Activated CD4-positive, alpha-beta memory T cell treated with anti-CD3 and anti-CD28 coated beads for 36 hours (primary cell): ENCODE results near the gene IFIT2. TPM values are rescaled to one million over a fixed set of nuclear protein-coding genes. Genes with fewer than 3 reads are reported as not detected.

ENCODE experiments used
- CTCF ChIA-PET: fragments of 350-600 bp; sonication (Branson Sonifier 250); formaldehyde crosslinking; loops from one replicate; lab custom pipeline; 2021; ENCODE audit warnings: antibody characterized with exemption, inconsistent platforms; lab: Charles Lee
- POLR2A ChIA-PET: fragments of 350-600 bp; sonication (Branson Sonifier 250); formaldehyde crosslinking; loops from one replicate; lab custom pipeline; 2021; ENCODE audit warnings: antibody characterized with exemption; lab: Charles Lee
- DNase-seq: peaks from one replicate; pipeline ENCODE4 v3.0.0-alpha.2; 2020
- H3K27ac Mint-ChIP-seq: one replicate; pipeline ENCODE4 v1.8.0; 2021; ENCODE audit warnings: mixed read lengths
- H3K27me3 Mint-ChIP-seq: one replicate; pipeline ENCODE4 v1.8.0; 2021; ENCODE audit warnings: mixed read lengths
- H3K36me3 Mint-ChIP-seq: one replicate; pipeline ENCODE4 v1.8.0; 2021; ENCODE audit warnings: mixed read lengths
- H3K4me1 Mint-ChIP-seq: one replicate; pipeline ENCODE4 v1.8.0; 2021; ENCODE audit warnings: low read depth, mixed read lengths
- H3K4me3 Mint-ChIP-seq: one replicate; pipeline ENCODE4 v1.8.0; 2021; ENCODE audit warnings: mild to moderate bottlenecking, mixed read lengths
- H3K9me3 Mint-ChIP-seq: one replicate; pipeline ENCODE4 v1.8.0; 2021; ENCODE audit warnings: mixed read lengths
- intact Hi-C: fragments of 100-400 bp; cut with micrococcal nuclease; formaldehyde crosslinking; loops from one replicate; pipeline ENCODE4 v1.15.1; 2023
- total RNA-seq, 2 experiments: library from RNA; stranded (reverse); gene quantifications; one replicate each; pipeline ENCODE4 v1.2.3, GENCODE V29; 2021

The IFIT2 gene
- total RNA-seq, 2 experiments from 2014 or later: 26.6 to 27.7 TPM

GRCh38 chr10:89332123-89332633 lies 30.3 kb downstream of the IFIT2 start:
- Mint-ChIP-seq H3K4me3 (peak overlapping the region; percentile 64), H3K27ac (peak overlapping the region; percentile 46), H3K36me3 (no peaks in the 10 kb centered on the region), H3K4me1 (peaks cover 63% of the 10 kb centered on the region), H3K9me3 (no peaks in the 10 kb centered on the region), H3K27me3 (peaks cover 20% of the 10 kb centered on the region)
- POLR2A ChIA-PET: interaction anchor here (0.6 to 1.4 kb wide), 4 partner anchors 14 to 80 kb away, joined by 3 to 7 read pairs (median 3); partner anchors contain the start of gene IFIT2
- DNase-seq: peak; percentile 37
- CTCF ChIA-PET: interaction anchor here (0.5 to 1.6 kb wide), 7 partner anchors 17 to 759 kb away, joined by 3 to 6 read pairs (median 3); partner anchors contain the start of genes FAS, IFIT1 and IFIT5
- intact Hi-C loops: loop anchor here (1.0 kb wide), 1 partner anchor 473 kb away; no protein-coding TSS in a partner anchor

- intact Hi-C loops: no loop called here
- POLR2A ChIA-PET: no interaction called here
- Mint-ChIP-seq H3K4me1 (peaks cover 57% of the 10 kb centered on the region), H3K4me3 (no peak overlapping the region), H3K27ac (no peak overlapping the region), H3K9me3 (no peaks in the 10 kb centered on the region), H3K27me3 (peaks cover 20% of the 10 kb centered on the region), H3K36me3 (peaks cover 10% of the 10 kb centered on the region)
- no peak for DNase-seq
- CTCF ChIA-PET: interaction anchor here (0.8 kb wide), 1 partner anchor 306 kb away, joined by 3 read pairs; no protein-coding TSS in a partner anchor
Measured at GRCh38 chr10:89335226-89335625, 33.4 kb downstream of the IFIT2 start.

GRCh38 chr10:89336241-89336640 lies 34.4 kb downstream of the IFIT2 start:
- DNase-seq: no peak
- Mint-ChIP-seq H3K27me3 (peaks cover 20% of the 10 kb centered on the region), H3K36me3 (peaks cover 14% of the 10 kb centered on the region), H3K27ac (no peak overlapping the region), H3K9me3 (no peaks in the 10 kb centered on the region), H3K4me1 (peaks cover 51% of the 10 kb centered on the region), H3K4me3 (no peak overlapping the region)
- intact Hi-C loops: no loop called here
- POLR2A ChIA-PET: no interaction called here
- CTCF ChIA-PET: no interaction called here

- CTCF ChIA-PET: no interaction called here
- Mint-ChIP-seq H3K9me3 (no peaks in the 10 kb centered on the region), H3K27ac (peak overlapping the region; percentile 45), H3K27me3 (peaks cover 20% of the 10 kb centered on the region), H3K36me3 (peaks cover 14% of the 10 kb centered on the region), H3K4me1 (peaks cover 40% of the 10 kb centered on the region), H3K4me3 (no peak overlapping the region)
- POLR2A ChIA-PET: interaction anchor here (1.4 kb wide), 1 partner anchor 76 kb away, joined by 3 read pairs; the partner anchor contains the start of gene IFIT5
- DNase-seq: peak; percentile 71
- intact Hi-C loops: no loop called here
Measured at GRCh38 chr10:89337484-89337883, 35.6 kb downstream of the IFIT2 start.

GRCh38 chr10:89338713-89339112 lies 36.9 kb downstream of the IFIT2 start:
- H3K27me3 Mint-ChIP-seq: peaks cover 19% of the 10 kb centered on the region
- peaks cover 28% of the 10 kb centered on the region for H3K4me1 Mint-ChIP-seq
- DNase-seq: no peak
- H3K27ac Mint-ChIP-seq: no peak overlapping the region
- POLR2A ChIA-PET: no interaction called here
- intact Hi-C loops: no loop called here
- H3K9me3 Mint-ChIP-seq: no peaks in the 10 kb centered on the region
- CTCF ChIA-PET: no interaction called here
- no peak overlapping the region for H3K4me3 Mint-ChIP-seq
- H3K36me3 Mint-ChIP-seq: peaks cover 14% of the 10 kb centered on the region

DNA sequence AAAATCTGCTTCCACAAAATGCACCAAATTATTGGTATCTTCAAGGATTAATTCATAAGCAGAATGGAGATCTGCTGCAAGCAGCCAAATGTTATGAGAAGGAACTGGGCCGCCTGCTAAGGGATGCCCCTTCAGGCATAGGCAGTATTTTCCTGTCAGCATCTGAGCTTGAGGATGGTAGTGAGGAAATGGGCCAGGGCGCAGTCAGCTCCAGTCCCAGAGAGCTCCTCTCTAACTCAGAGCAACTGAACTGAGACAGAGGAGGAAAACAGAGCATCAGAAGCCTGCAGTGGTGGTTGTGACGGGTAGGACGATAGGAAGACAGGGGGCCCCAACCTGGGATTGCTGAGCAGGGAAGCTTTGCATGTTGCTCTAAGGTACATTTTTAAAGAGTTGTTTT lies 38.0 kb downstream of the IFIT2 start:
- Mint-ChIP-seq H3K36me3 (peaks cover 14% of the 10 kb centered on the region), H3K27ac (no peak overlapping the region), H3K4me1 (peaks cover 21% of the 10 kb centered on the region), H3K9me3 (no peaks in the 10 kb centered on the region), H3K4me3 (no peak overlapping the region), H3K27me3 (peaks cover 20% of the 10 kb centered on the region)
- ChIA-PET CTCF (no interaction called here), POLR2A (no interaction called here)
- no peak for DNase-seq
- intact Hi-C loops: no loop called here

- Mint-ChIP-seq H3K9me3 (no peaks in the 10 kb centered on the region), H3K27me3 (peaks cover 13% of the 10 kb centered on the region), H3K36me3 (peaks cover 14% of the 10 kb centered on the region), H3K27ac (no peak overlapping the region), H3K4me3 (no peak overlapping the region), H3K4me1 (peaks cover 11% of the 10 kb centered on the region)
- no peak for DNase-seq
- ChIA-PET CTCF (no interaction called here), POLR2A (no interaction called here)
- intact Hi-C loops: no loop called here
Measured at GRCh38 chr10:89341649-89342048, 39.8 kb downstream of the IFIT2 start.

- no peak overlapping the region for H3K4me3 Mint-ChIP-seq
- H3K27ac Mint-ChIP-seq: no peak overlapping the region
- H3K27me3 Mint-ChIP-seq: peaks cover 13% of the 10 kb centered on the region
- DNase-seq: no peak
- CTCF ChIA-PET: no interaction called here
- POLR2A ChIA-PET: no interaction called here
- H3K9me3 Mint-ChIP-seq: no peaks in the 10 kb centered on the region
- H3K4me1 Mint-ChIP-seq: peaks cover 5% of the 10 kb centered on the region
- peaks cover 14% of the 10 kb centered on the region for H3K36me3 Mint-ChIP-seq
- intact Hi-C loops: no loop called here
Measured at GRCh38 chr10:89342206-89342958, 40.5 kb downstream of the IFIT2 start.

GRCh38 chr10:89343089-89343767 lies 41.4 kb downstream of the IFIT2 start:
- Mint-ChIP-seq H3K4me3 (no peak overlapping the region), H3K36me3 (peaks cover 14% of the 10 kb centered on the region), H3K9me3 (no peaks in the 10 kb centered on the region), H3K27me3 (peaks cover 13% of the 10 kb centered on the region), H3K4me1 (peaks cover 8% of the 10 kb centered on the region), H3K27ac (no peak overlapping the region)
- no peak for DNase-seq
- intact Hi-C loops: no loop called here
- POLR2A ChIA-PET: no interaction called here
- CTCF ChIA-PET: no interaction called here

- ChIA-PET POLR2A (no interaction called here), CTCF (no interaction called here)
- peaks cover 15% of the 10 kb centered on the region for H3K27me3 Mint-ChIP-seq
- no peak overlapping the region for H3K27ac Mint-ChIP-seq
- peaks cover 13% of the 10 kb centered on the region for H3K4me1 Mint-ChIP-seq
- H3K4me3 Mint-ChIP-seq: no peak overlapping the region
- peaks cover 9% of the 10 kb centered on the region for H3K36me3 Mint-ChIP-seq
- intact Hi-C loops: no loop called here
- H3K9me3 Mint-ChIP-seq: no peaks in the 10 kb centered on the region
- DNase-seq: no peak
Measured at GRCh38 chr10:89344156-89344555, 42.3 kb downstream of the IFIT2 start.

GRCh38 chr10:89345367-89346000 lies 43.6 kb downstream of the IFIT2 start:
- peaks cover 4% of the 10 kb centered on the region for H3K36me3 Mint-ChIP-seq
- CTCF ChIA-PET: interaction anchor here (1.4 kb wide), 1 partner anchor 10 kb away, joined by 3 read pairs; no protein-coding TSS in a partner anchor
- peaks cover 20% of the 10 kb centered on the region for H3K27me3 Mint-ChIP-seq
- no peak overlapping the region for H3K27ac Mint-ChIP-seq
- POLR2A ChIA-PET: interaction anchor here (1.2 kb wide), 1 partner anchor 13 kb away, joined by 3 read pairs; no protein-coding TSS in a partner anchor
- intact Hi-C loops: no loop called here
- H3K4me3 Mint-ChIP-seq: no peak overlapping the region
- H3K9me3 Mint-ChIP-seq: no peaks in the 10 kb centered on the region
- peaks cover 18% of the 10 kb centered on the region for H3K4me1 Mint-ChIP-seq
- DNase-seq: no peak
